H1 (cell line): ENCODE measurements around the gene KIAA1328. TPM values are rescaled to one million over a fixed set of nuclear protein-coding genes. Genes with fewer than 3 reads are reported as not detected.

Source experiments
- CREB1 ChIP-seq: IDR thresholded peaks from 2 replicates; pipeline ENCODE4 v1.6.1; 2012; ENCODE audit warnings: inconsistent platforms
- SIN3A ChIP-seq, 2 experiments: IDR thresholded peaks in 1 of 2; conservative IDR thresholded peaks in 1 of 2; 2 replicates each; pipeline ENCODE4 v1.6.1; 2011 to 2012; ENCODE audit warnings: low read length in 2 of 2, improper control_type of control experiment in 1 of 2, low read depth in 1 of 2, mild to moderate bottlenecking in 1 of 2
- SP4 ChIP-seq: IDR thresholded peaks from 2 replicates; pipeline ENCODE4 v1.6.1; 2012; ENCODE audit warnings: low read length, inconsistent platforms
- SUZ12 ChIP-seq: fragments of 200-600 bp; sonication (generic); IDR thresholded peaks from 2 replicates; pipeline ENCODE4 v1.6.1; 2012; ENCODE audit warnings: mild to moderate bottlenecking, inconsistent platforms, low read length, moderate library complexity, mixed read lengths
- polyA plus RNA-seq, 7 experiments: library from polyadenylated mRNA; depleted of rRNA in 3 of 7; stranded (reverse) in 5 of 7; unstranded in 2 of 7; fragments of >200 nt in 5 of 7; fragments of 200-250 nt in 2 of 7; gene quantifications; 1 replicate in 5 of 7; 2 replicates in 1 of 7; 4 replicates in 1 of 7; pipeline versions ENCODE4 v1.2.1 to v1.2.3, GENCODE V29; 2011 to 2013; ENCODE audit warnings: missing spikeins in 2 of 7, mixed read lengths in 2 of 7
- total RNA-seq: library from RNA; stranded (reverse); fragmentation: NEBNext Ultra II Directional; extraction: Animal tissue kit (Norgen Biotek cat#: 25700); gene quantifications from 2 replicates; pipeline ENCODE4 v1.2.1, GENCODE V29; 2021

KIAA1328 gene
- total and polyA plus RNA-seq, 2 of the 8 experiments (the other 6 are each of a cell fraction or from before 2014, with no cell fraction given): 2.6 to 5.7 TPM

DNA sequence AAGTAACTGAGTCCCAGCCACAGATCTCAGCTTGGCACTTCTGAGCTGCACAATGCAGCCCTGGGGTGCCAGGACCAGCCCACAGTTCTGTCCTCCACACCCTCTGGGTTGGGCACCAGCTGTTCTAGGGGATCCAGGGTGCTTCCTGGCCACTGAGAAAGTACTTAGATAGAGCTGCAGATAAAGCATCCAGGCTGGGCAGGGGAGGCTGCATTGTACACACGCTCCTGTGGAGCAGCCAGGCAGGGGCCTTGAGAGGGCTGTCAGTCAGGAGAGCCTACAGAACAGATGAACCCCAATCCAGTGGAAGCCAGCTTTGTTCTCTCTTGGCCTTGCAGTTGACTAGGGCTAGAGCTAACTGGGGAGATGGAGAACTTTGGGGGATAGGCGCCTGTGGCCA is 104.6 kb downstream of the KIAA1328 start (continued):
- TF ChIP-seq SIN3A (conservative IDR thresholded peaks at IDR 0.05 in 1 of 2, IDR thresholded peaks at IDR 0.05 in 1 of 2; ENCODE audit: low read depth in 1 of 2, low read length in 2 of 2) (no peak), SP4 (no peak), SUZ12 (no peak), CREB1 (no peak)
